Spleen (tissue), 11 donors: ENCODE data around the gene C9orf78. TPM values are rescaled to one million over a fixed set of nuclear protein-coding genes. Genes with fewer than 3 reads are reported as not detected.
A peak's percentile ranks its signal among the peaks of the same experiment; 100 is the strongest.
"Not testable (repeated sequence)": the region's sequence is repeated elsewhere in the genome, so short reads cannot be mapped to it uniquely, and the experiment has no call there.

Experiments
- DNase-seq: peaks from one replicate; pipeline ENCODE4 v3.0.0-alpha.2; 2020
- H3K27ac ChIP-seq, 8 donors: fragments of 200-600 bp; sonication (generic) in 7 of 8; 1 replicate in 4 of 8; 2 replicates in 4 of 8; pipeline versions ENCODE4 v1.5.0 to v1.8.0; 2016 to 2021; ENCODE audit warnings: inconsistent platforms in 4 of 8, mild to moderate bottlenecking in 4 of 8, moderate library complexity in 1 of 8
- H3K27me3 ChIP-seq, 7 donors: fragments of 200-600 bp; sonication (generic) in 6 of 7; replicated peaks in 1 of 7; 1 replicate in 4 of 7; 2 replicates in 3 of 7; pipeline versions ENCODE4 v1.5.0 to v1.8.0; 2016 to 2021; ENCODE audit warnings: inconsistent platforms in 3 of 7, mild to moderate bottlenecking in 1 of 7
- H3K36me3 ChIP-seq, 6 donors: fragments of 200-600 bp; sonication (generic) in 5 of 6; 1 replicate in 4 of 6; 2 replicates in 2 of 6; pipeline versions ENCODE4 v1.5.0 to v1.8.0; 2016 to 2021; ENCODE audit warnings: inconsistent platforms in 2 of 6
- H3K4me1 ChIP-seq, 6 donors: fragments of 200-600 bp; sonication (generic) in 5 of 6; 1 replicate in 3 of 6; 2 replicates in 3 of 6; pipeline versions ENCODE4 v1.5.0 to v1.8.0; 2016 to 2021; ENCODE audit warnings: inconsistent platforms in 3 of 6
- H3K4me3 ChIP-seq, 8 donors: fragments of 200-600 bp; sonication (generic) in 7 of 8; 1 replicate in 4 of 8; 2 replicates in 4 of 8; pipeline versions ENCODE4 v1.5.0 to v1.8.0; 2016 to 2021; ENCODE audit warnings: inconsistent platforms in 4 of 8, mild to moderate bottlenecking in 4 of 8, moderate library complexity in 2 of 8
- H3K9me3 ChIP-seq, 8 donors: fragments of 200-600 bp; sonication (generic) in 7 of 8; 1 replicate in 4 of 8; 2 replicates in 4 of 8; pipeline versions ENCODE4 v1.5.0 to v1.8.0; 2016 to 2021; ENCODE audit warnings: inconsistent platforms in 4 of 8
- POLR2A ChIP-seq, 3 donors: fragments of 450-650 bp; IDR thresholded peaks; one replicate each; pipeline ENCODE4 v1.5.1; 2017; ENCODE audit warnings: antibody characterized with exemption in 3 of 3, mild to moderate bottlenecking in 1 of 3
- POLR2AphosphoS5 ChIP-seq, 3 donors: sonication (generic); formaldehyde crosslinking; IDR thresholded peaks; one replicate each; pipeline ENCODE4 v1.5.1; 2017; ENCODE audit warnings: antibody characterized with exemption in 3 of 3
- WGBS, 5 donors: extraction: QIAGEN DNeasy Blood & Tissue Kit in 3 of 5; methylation state at CpG; one replicate each; pipeline versions ENCODE4 v1.1.5 to v1.1.7; 2013 to 2018; 5-methylcytosine and 5-hydroxymethylcytosine counted together
- intact Hi-C: fragments of 100-400 bp; cut with DNase I; formaldehyde crosslinking; loops from one replicate; pipeline ENCODE4 v1.15.0; 2023; ENCODE audit warnings: low total_unique reads
- polyA plus RNA-seq, 3 donors: library from polyadenylated mRNA; stranded (reverse); fragments of 200-250 nt; gene quantifications; one replicate each; pipeline ENCODE4 v1.2.1, GENCODE V29; 2013
- total RNA-seq, 7 donors: library from RNA; depleted of rRNA in 3 of 7; stranded (reverse); fragments of >200 nt in 3 of 7; fragmentation: NEBNext Ultra II Directional in 4 of 7; extraction: Animal tissue kit (Norgen Biotek cat#: 25700) in 4 of 7; gene quantifications; one replicate each; pipeline versions ENCODE4 v1.1.0 to v1.2.1, GENCODE V29; 2016 to 2021
- TF ChIP-seq, protein P1 (sequence below), 11 experiments: fragments of 200-600 bp in 7 of 11; fragments of 450-650 bp in 4 of 11; sonication (generic) in 4 of 11; IDR thresholded peaks in 8 of 11; conservative IDR thresholded peaks in 3 of 11; 1 replicate in 7 of 11; 2 replicates in 4 of 11; pipeline versions ENCODE4 v1.4.0 to v1.8.0; 2016 to 2021; ENCODE audit warnings: antibody characterized with exemption in 11 of 11, inconsistent platforms in 4 of 11, mild to moderate bottlenecking in 1 of 11
- donor health status: healthy with polysubstance abuse.
- donor health status: DM: no; HTN: no; CAD: no; lungs with moderate emphysema.
- donor health status: DM: no; HTN: no; CAD: no.
- donor health status: Bipolar disorder and iron deficiency.
- donor health status: healthy.
- donor health status: DM: no; HTN: no; CAD: no.
- donor health status: DM: yes; HTN: yes; CAD: no.

C9orf78 gene
- total and polyA plus RNA-seq, 10 donors: 35.6 to 105 (median 48.7) TPM

GRCh38 chr9:129803676-129804060 is 31.4 kb downstream of the C9orf78 start:
- intact Hi-C loops: no loop called here
- no peaks in the 10 kb centered on the region for H3K9me3 ChIP-seq
- H3K4me3 ChIP-seq: peak overlapping the region; percentile 75 to 95 (median 90)
- no peaks in the 10 kb centered on the region for H3K27me3 ChIP-seq
- H3K36me3 ChIP-seq: peaks cover 0 to 44% (median 13%) of the 10 kb centered on the region in 6 donors
- H3K27ac ChIP-seq: peak overlapping the region; percentile 87 to 95 (median 92)
- no peak for TF ChIP-seq POLR2A (IDR thresholded peaks at IDR 0.05)
- no peak for TF ChIP-seq POLR2AphosphoS5 (IDR thresholded peaks at IDR 0.05)
- TF ChIP-seq, protein P1, sequence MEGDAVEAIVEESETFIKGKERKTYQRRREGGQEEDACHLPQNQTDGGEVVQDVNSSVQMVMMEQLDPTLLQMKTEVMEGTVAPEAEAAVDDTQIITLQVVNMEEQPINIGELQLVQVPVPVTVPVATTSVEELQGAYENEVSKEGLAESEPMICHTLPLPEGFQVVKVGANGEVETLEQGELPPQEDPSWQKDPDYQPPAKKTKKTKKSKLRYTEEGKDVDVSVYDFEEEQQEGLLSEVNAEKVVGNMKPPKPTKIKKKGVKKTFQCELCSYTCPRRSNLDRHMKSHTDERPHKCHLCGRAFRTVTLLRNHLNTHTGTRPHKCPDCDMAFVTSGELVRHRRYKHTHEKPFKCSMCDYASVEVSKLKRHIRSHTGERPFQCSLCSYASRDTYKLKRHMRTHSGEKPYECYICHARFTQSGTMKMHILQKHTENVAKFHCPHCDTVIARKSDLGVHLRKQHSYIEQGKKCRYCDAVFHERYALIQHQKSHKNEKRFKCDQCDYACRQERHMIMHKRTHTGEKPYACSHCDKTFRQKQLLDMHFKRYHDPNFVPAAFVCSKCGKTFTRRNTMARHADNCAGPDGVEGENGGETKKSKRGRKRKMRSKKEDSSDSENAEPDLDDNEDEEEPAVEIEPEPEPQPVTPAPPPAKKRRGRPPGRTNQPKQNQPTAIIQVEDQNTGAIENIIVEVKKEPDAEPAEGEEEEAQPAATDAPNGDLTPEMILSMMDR (IDR thresholded peaks at IDR 0.05 in 8 of 11, conservative IDR thresholded peaks at IDR 0.05 in 3 of 11): no peak
- peaks cover 8 to 46% (median 22%) of the 10 kb centered on the region in 6 donors for H3K4me1 ChIP-seq
- 1 to 4% (median 2%) methylated on average over 12 to 14 of the region's 14 CpGs for WGBS, 5 donors
- DNase-seq: no peak

GRCh38 chr9:129802833-129803675 is 32.0 kb downstream of the C9orf78 start, which contains the start of gene TOR1B:
TSS of gene TOR1B (plus strand) at chr9:129803184. CDS start at chr9:129803213, 29 bp downstream.
- peak; percentile 98 for DNase-seq
- peak; percentile 96 to 97 (median 97) for TF ChIP-seq POLR2AphosphoS5 (IDR thresholded peaks at IDR 0.05)
- TF ChIP-seq, protein P1 (IDR thresholded peaks at IDR 0.05 in 8 of 11, conservative IDR thresholded peaks at IDR 0.05 in 3 of 11): peak in 1 of 11 experiments; percentile 34
- peak in 2 of 3 donors; percentile 44 for TF ChIP-seq POLR2A (IDR thresholded peaks at IDR 0.05)
- peak within 1 kb of the TSS; percentile 87 to 95 (median 92) for H3K27ac ChIP-seq
- H3K36me3 ChIP-seq: peaks cover 0 to 39% (median 11%) of the 10 kb centered on the region in 6 donors
- 0 to 1% (median 1%) methylated on average over 48 to 93 of the region's 93 CpGs for WGBS, 5 donors
- H3K27me3 ChIP-seq: no peaks in the 10 kb centered on the region
- intact Hi-C loops: no loop called here
- H3K4me1 ChIP-seq: peaks cover 8 to 46% (median 22%) of the 10 kb centered on the region in 6 donors
- no peaks in the 10 kb centered on the region for H3K9me3 ChIP-seq
- H3K4me3 ChIP-seq: peak within 1 kb of the TSS; percentile 75 to 95 (median 90)

DNA sequence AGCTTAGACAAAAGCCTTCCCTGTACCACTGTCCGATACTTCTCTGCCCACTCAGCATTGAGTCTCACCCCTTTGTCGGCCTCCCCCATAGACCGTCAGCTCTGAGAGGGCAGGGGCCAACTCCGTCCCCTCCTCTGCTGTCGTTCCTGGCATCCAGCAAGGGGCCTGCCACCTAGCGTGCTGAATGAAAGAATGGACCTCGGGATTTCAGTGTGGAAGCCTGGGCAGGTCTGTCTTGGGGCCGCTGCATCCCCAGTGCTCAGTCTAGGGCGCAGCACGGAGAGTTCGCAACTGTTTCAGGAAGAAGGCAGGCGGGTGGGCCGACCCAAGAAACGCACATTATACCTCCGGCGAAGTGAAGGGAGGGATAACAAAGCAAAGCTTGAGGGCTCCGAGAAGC is 33.6 kb downstream of the C9orf78 start:
- WGBS, 5 donors: 86 to 92% (median 90%) methylated on average over 17 of the region's 17 CpGs
- Histone ChIP-seq H3K27ac (no peak overlapping the region), H3K4me3 (no peak overlapping the region), H3K27me3 (no peaks in the 10 kb centered on the region), H3K36me3 (peaks cover 0 to 23% (median under 1%) of the 10 kb centered on the region in 6 donors), H3K4me1 (peaks cover 8 to 37% (median 20%) of the 10 kb centered on the region in 6 donors), H3K9me3 (no peaks in the 10 kb centered on the region)
- no peak for DNase-seq
- TF ChIP-seq, protein P1 (IDR thresholded peaks at IDR 0.05 in 8 of 11, conservative IDR thresholded peaks at IDR 0.05 in 3 of 11): no peak
- TF ChIP-seq POLR2A (IDR thresholded peaks at IDR 0.05) (no peak), POLR2AphosphoS5 (IDR thresholded peaks at IDR 0.05) (no peak)
- intact Hi-C loops: no loop called here

GRCh38 chr9:129798973-129799372 is 36.1 kb downstream of the C9orf78 start:
- 53 to 76% (median 72%) methylated on average over 6 of the region's 6 CpGs for WGBS, 5 donors
- Histone ChIP-seq H3K36me3 (no peaks in the 10 kb centered on the region), H3K4me1 (peaks cover 3 to 12% (median 5%) of the 10 kb centered on the region in 6 donors), H3K4me3 (no peak overlapping the region), H3K27ac (no peak overlapping the region), H3K9me3 (no peaks in the 10 kb centered on the region), H3K27me3 (no peaks in the 10 kb centered on the region)
- TF ChIP-seq, protein P1 (IDR thresholded peaks at IDR 0.05 in 8 of 11, conservative IDR thresholded peaks at IDR 0.05 in 3 of 11): no peak
- TF ChIP-seq POLR2AphosphoS5 (IDR thresholded peaks at IDR 0.05) (no peak), POLR2A (IDR thresholded peaks at IDR 0.05) (no peak)
- no peak for DNase-seq
- intact Hi-C loops: no loop called here

GRCh38 chr9:129796029-129796428 is 39.0 kb downstream of the C9orf78 start:
- intact Hi-C loops, H3K36me3 ChIP-seq, H3K4me1 ChIP-seq, H3K27ac ChIP-seq, DNase-seq, H3K27me3 ChIP-seq, H3K9me3 ChIP-seq, H3K4me3 ChIP-seq: not testable (repeated sequence)
- 79 to 89% (median 83%) methylated on average over 2 of the region's 2 CpGs for WGBS, 5 donors
